ENCODE results near the gene ZNF830.

Gene ZNF830, protein sequence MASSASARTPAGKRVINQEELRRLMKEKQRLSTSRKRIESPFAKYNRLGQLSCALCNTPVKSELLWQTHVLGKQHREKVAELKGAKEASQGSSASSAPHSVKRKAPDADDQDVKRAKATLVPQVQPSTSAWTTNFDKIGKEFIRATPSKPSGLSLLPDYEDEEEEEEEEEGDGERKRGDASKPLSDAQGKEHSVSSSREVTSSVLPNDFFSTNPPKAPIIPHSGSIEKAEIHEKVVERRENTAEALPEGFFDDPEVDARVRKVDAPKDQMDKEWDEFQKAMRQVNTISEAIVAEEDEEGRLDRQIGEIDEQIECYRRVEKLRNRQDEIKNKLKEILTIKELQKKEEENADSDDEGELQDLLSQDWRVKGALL

GRCh38 chr17:34961093-34961911 is at the start of gene ZNF830, which contains the start of gene CCT6B:
TSS of gene ZNF830 (plus strand) at chr17:34961540. CDS start at chr17:34961567, 27 bp downstream.
TSS of gene CCT6B (minus strand) at chr17:34961460. CDS start at chr17:34961393, 67 bp downstream.
- H3K27me3 ChIP-seq (replicated peaks; ENCODE audit: insufficient read depth, low read length): no peaks in the 10 kb centered on the region
- H3K27ac ChIP-seq (ENCODE audit: low read length): peak within 1 kb of the TSS; percentile 82
- peak within 1 kb of the TSS; percentile 83 for H2AFZ ChIP-seq (ENCODE audit: low read length)
- H4K20me1 ChIP-seq (ENCODE audit: insufficient read depth, low read length): no peaks in the 10 kb centered on the region
- peak within 1 kb of the TSS; percentile 90 for H3K9ac ChIP-seq (ENCODE audit: low read length)
- no peak for TF ChIP-seq EZH2 (optimal IDR thresholded peaks at IDR 0.05; ENCODE audit: low read depth, low read length)
- TF ChIP-seq, protein P1, sequence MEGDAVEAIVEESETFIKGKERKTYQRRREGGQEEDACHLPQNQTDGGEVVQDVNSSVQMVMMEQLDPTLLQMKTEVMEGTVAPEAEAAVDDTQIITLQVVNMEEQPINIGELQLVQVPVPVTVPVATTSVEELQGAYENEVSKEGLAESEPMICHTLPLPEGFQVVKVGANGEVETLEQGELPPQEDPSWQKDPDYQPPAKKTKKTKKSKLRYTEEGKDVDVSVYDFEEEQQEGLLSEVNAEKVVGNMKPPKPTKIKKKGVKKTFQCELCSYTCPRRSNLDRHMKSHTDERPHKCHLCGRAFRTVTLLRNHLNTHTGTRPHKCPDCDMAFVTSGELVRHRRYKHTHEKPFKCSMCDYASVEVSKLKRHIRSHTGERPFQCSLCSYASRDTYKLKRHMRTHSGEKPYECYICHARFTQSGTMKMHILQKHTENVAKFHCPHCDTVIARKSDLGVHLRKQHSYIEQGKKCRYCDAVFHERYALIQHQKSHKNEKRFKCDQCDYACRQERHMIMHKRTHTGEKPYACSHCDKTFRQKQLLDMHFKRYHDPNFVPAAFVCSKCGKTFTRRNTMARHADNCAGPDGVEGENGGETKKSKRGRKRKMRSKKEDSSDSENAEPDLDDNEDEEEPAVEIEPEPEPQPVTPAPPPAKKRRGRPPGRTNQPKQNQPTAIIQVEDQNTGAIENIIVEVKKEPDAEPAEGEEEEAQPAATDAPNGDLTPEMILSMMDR (IDR thresholded peaks at IDR 0.05; ENCODE audit: low read length): no peak
- no peak for TF ChIP-seq EZH2phosphoT487 (IDR thresholded peaks at IDR 0.05; ENCODE audit: low read length)
- peak; percentile 97 for DNase-seq
- H3K79me2 ChIP-seq (ENCODE audit: low read length): peaks cover 22% of the 10 kb centered on the region
- H3K4me2 ChIP-seq (ENCODE audit: low read depth, low read length): peak within 1 kb of the TSS; percentile 84
- peaks cover 14% of the 10 kb centered on the region; the same call in 1 of the 2 replicates for H3K4me1 ChIP-seq (ENCODE audit: low read length)
- 0 out of 2 replicates have a peak, but pooled peaks cover 4% of the 10 kb centered on the region for H3K36me3 ChIP-seq (replicated peaks; ENCODE audit: insufficient read depth, low read length)
- H3K9me3 ChIP-seq (replicated peaks; ENCODE audit: insufficient read depth, low read length): no peaks in the 10 kb centered on the region
- no peaks in the 10 kb centered on the region for H3F3A ChIP-seq (ENCODE audit: insufficient read depth, low read length)
- H3K9me2 ChIP-seq (replicated peaks; ENCODE audit: insufficient read depth, low read length): no peaks in the 10 kb centered on the region
- H3K4me3 ChIP-seq (ENCODE audit: low read length): peak within 1 kb of the TSS; percentile 84

DNA sequence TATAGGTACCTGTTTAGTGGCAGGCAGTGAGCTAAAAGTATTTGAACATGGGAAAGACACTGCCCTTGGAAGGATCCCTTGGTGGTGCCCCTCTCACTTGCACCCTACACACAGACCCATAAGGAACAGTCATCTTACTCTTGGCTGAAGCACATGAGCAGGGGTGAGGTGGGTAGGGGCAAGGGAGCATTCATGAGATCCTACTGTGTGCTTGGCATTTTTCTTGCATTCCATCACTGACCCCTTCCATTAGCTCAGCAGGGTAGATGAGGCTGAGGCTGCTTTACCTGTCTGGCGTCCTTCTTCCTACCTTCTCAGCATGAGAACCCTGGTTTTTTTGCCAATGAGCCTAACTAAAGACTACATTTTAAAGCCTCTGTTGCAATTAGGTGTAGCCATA is 48.3 kb upstream of the ZNF830 start:
- Histone ChIP-seq H4K20me1 (ENCODE audit: insufficient read depth, low read length) (no peaks in the 10 kb centered on the region), H3K4me1 (ENCODE audit: low read length) (no peaks in the 10 kb centered on the region), H3F3A (ENCODE audit: insufficient read depth, low read length) (no peaks in the 10 kb centered on the region), H3K4me2 (ENCODE audit: low read depth, low read length) (no peak overlapping the region), H3K27ac (ENCODE audit: low read length) (peak overlapping the region; percentile 31; the same call in 1 of the 2 replicates), H3K4me3 (ENCODE audit: low read length) (no peak overlapping the region), H3K9ac (ENCODE audit: low read length) (no peak overlapping the region), H3K36me3 (replicated peaks; ENCODE audit: insufficient read depth, low read length) (no peaks in the 10 kb centered on the region), H3K79me2 (ENCODE audit: low read length) (no peaks in the 10 kb centered on the region), H3K9me2 (replicated peaks; ENCODE audit: insufficient read depth, low read length) (no peaks in the 10 kb centered on the region), H3K9me3 (replicated peaks; ENCODE audit: insufficient read depth, low read length) (no peaks in the 10 kb centered on the region), H2AFZ (ENCODE audit: low read length) (no peak overlapping the region), H3K27me3 (replicated peaks; ENCODE audit: insufficient read depth, low read length) (no peaks in the 10 kb centered on the region)
- no peak for DNase-seq
- TF ChIP-seq EZH2phosphoT487 (IDR thresholded peaks at IDR 0.05; ENCODE audit: low read length) (no peak), EZH2 (optimal IDR thresholded peaks at IDR 0.05; ENCODE audit: low read depth, low read length) (no peak)
- TF ChIP-seq, protein P1 (IDR thresholded peaks at IDR 0.05; ENCODE audit: low read length): no peak

DNA sequence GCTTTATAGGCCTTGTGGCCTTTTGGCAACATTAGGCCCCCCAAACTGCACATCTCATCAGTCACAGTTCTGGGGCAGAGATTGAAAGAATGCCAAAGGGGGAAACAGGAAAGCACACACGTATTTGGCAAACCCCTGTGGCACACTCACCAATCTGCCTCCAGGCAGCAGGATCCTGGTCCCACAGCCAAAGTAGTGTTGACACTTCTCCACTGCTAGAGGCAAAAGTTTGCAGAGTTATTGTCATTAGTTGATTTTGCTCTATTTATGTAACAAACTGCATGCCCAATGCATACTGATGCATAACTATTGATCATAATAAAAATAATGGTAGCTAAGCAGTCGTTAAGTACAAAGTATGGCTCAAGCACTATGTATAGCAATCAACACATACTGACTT is 45.2 kb upstream of the ZNF830 start:
- Histone ChIP-seq H3K36me3 (replicated peaks; ENCODE audit: insufficient read depth, low read length) (no peaks in the 10 kb centered on the region), H3K27me3 (replicated peaks; ENCODE audit: insufficient read depth, low read length) (no peaks in the 10 kb centered on the region), H3K27ac (ENCODE audit: low read length) (no peak overlapping the region), H3K9ac (ENCODE audit: low read length) (no peak overlapping the region), H3K4me2 (ENCODE audit: low read depth, low read length) (no peak overlapping the region), H3K79me2 (ENCODE audit: low read length) (no peaks in the 10 kb centered on the region), H4K20me1 (ENCODE audit: insufficient read depth, low read length) (no peaks in the 10 kb centered on the region), H3F3A (ENCODE audit: insufficient read depth, low read length) (no peaks in the 10 kb centered on the region), H3K9me3 (replicated peaks; ENCODE audit: insufficient read depth, low read length) (no peaks in the 10 kb centered on the region), H3K4me3 (ENCODE audit: low read length) (no peak overlapping the region), H3K9me2 (replicated peaks; ENCODE audit: insufficient read depth, low read length) (no peaks in the 10 kb centered on the region), H2AFZ (ENCODE audit: low read length) (no peak overlapping the region), H3K4me1 (ENCODE audit: low read length) (no peaks in the 10 kb centered on the region)
- no peak for DNase-seq
- TF ChIP-seq EZH2 (optimal IDR thresholded peaks at IDR 0.05; ENCODE audit: low read depth, low read length): no peak
- TF ChIP-seq EZH2phosphoT487 (IDR thresholded peaks at IDR 0.05; ENCODE audit: low read length): no peak
- TF ChIP-seq, protein P1 (IDR thresholded peaks at IDR 0.05; ENCODE audit: low read length): no peak
